Measurements from ENCODE around the gene ORAI3. TPM values are rescaled to one million over a fixed set of nuclear protein-coding genes. Genes with fewer than 3 reads are reported as not detected.

The ORAI3 gene
- total RNA-seq, 1 experiment from 2014 or later = 9.0 TPM

DNA sequence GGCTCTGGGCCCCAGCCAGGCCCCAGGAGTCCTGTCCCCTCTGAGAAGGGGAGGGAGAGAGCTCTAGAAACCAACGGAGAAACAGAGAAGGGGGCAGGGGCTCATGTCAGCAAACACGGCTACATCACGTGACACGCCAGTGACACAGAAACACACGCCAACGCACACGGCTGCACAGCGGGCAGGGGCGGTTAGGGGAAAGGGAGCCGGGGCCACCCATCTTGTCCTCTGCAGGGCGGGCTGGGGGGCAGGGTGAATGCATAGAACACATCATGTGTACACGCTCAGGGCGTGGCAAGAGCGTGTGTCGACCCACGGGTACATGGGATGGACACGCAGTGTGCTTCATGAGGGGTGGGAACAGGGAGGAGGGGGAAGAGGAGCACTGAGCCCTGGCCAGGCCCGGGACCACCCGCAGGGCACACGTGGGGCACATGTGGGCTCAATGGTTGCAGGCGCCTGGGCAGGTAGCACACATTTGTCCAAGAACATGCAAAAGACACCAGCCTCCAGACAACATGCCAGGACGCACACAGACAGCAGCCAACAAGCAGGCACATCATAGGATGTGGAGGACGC, 40.7 kb downstream of the ORAI3 start:
- H3K4me2 ChIP-seq (ENCODE audit: low read length) = no peak overlapping the region
- intact Hi-C loops (cut with micrococcal nuclease) = loop anchor here (10.0 kb wide), 1 partner anchor 705 kb away; no protein-coding TSS in a partner anchor
- TF ChIP-seq EGR1 (IDR thresholded peaks at IDR 0.05; ENCODE audit: low read depth) = no peak
- no peak for TF ChIP-seq ZNF274 (IDR thresholded peaks at IDR 0.05; ENCODE audit: low read depth, low read length)
- no peak for TF ChIP-seq YY1 (IDR thresholded peaks at IDR 0.05; ENCODE audit: extremely low read depth, insufficient replicate concordance, low read depth, low read length)
- no peak for TF ChIP-seq EZH2 (IDR thresholded peaks at IDR 0.05)
- no peak for TF ChIP-seq CEBPB (IDR thresholded peaks at IDR 0.05; ENCODE audit: low read depth)
- TF ChIP-seq EZH2phosphoT487 (IDR thresholded peaks at IDR 0.05; ENCODE audit: borderline replicate concordance) = no peak
- TF ChIP-seq RAD21 (IDR thresholded peaks at IDR 0.05; ENCODE audit: low read depth) = no peak
- TF ChIP-seq CTCF (IDR thresholded peaks at IDR 0.05 in 2 of 3, conservative IDR thresholded peaks at IDR 0.05 in 1 of 3; ENCODE audit: borderline replicate concordance in 1 of 3, insufficient read depth in 1 of 3, low read depth in 2 of 3, low read length in 2 of 3) = no peak
- TF ChIP-seq POLR2A (IDR thresholded peaks at IDR 0.05; ENCODE audit: borderline replicate concordance, extremely low read depth, insufficient read depth, insufficient read length) = no peak
- no peak for TF ChIP-seq SP1 (IDR thresholded peaks at IDR 0.05; ENCODE audit: low read depth)
- TF ChIP-seq MAX (IDR thresholded peaks at IDR 0.05) = no peak
- no peak for TF ChIP-seq ATF3 (IDR thresholded peaks at IDR 0.05)
- no peak for TF ChIP-seq JUND (IDR thresholded peaks at IDR 0.05)
- H3K9me3 ChIP-seq (ENCODE audit: control insufficient read depth in 1 of 2, insufficient read depth in 1 of 2, low read depth in 1 of 2, low read length in 2 of 2) = no peaks in the 10 kb centered on the region
- no peak overlapping the region for H3K4me3 ChIP-seq (replicated peaks in 1 of 2; ENCODE audit: low read depth in 1 of 2, low read length in 2 of 2)
- no peaks in the 10 kb centered on the region for H3K79me2 ChIP-seq (ENCODE audit: insufficient read depth, low read length)
- H3K36me3 ChIP-seq (ENCODE audit: control insufficient read depth in 1 of 2, insufficient read depth in 2 of 2, low read length in 2 of 2) = no peaks in the 10 kb centered on the region
- H3K9me2 ChIP-seq (ENCODE audit: insufficient read depth) = no peaks in the 10 kb centered on the region
- no peaks in the 10 kb centered on the region for H4K20me1 ChIP-seq (ENCODE audit: insufficient read depth)
- no TSS peak for BruUV-seq (replicated peaks)
- no peaks in the 10 kb centered on the region for H3K27me3 ChIP-seq (ENCODE audit: insufficient read depth, low read length)
- DNase-seq (ENCODE audit: low read depth, low spot score) (no peak), ATAC-seq (no peak)
- peaks cover 0 to 18% of the 10 kb centered on the region in 2 experiments; a peak in 3 of 4 replicates for H3K4me1 ChIP-seq (ENCODE audit: control insufficient read depth in 1 of 2, insufficient read depth in 2 of 2, low read length in 2 of 2)
- RAD21 ChIA-PET (ENCODE audit: low non-redundant PET in 1 of 2, low total read pairs in 2 of 2, uncharacterized antibody in 2 of 2, unreplicated experiment in 2 of 2) = no interaction called here
- POLR2A ChIA-PET = no interaction called here
- no peak overlapping the region for H3K27ac ChIP-seq (ENCODE audit: low read depth, low read length)
- H3K9ac ChIP-seq (ENCODE audit: low read length) = no peak overlapping the region
- CTCF ChIA-PET = no interaction called here
- H2AFZ ChIP-seq (ENCODE audit: low read depth, low read length, poor library complexity, severe bottlenecking) = no peak overlapping the region
